HG03280 (cell line): ENCODE measurements around the gene GALNT8.

ENCODE experiments used
- ATAC-seq: cut with Tn5 transposase; IDR thresholded peaks from one replicate; pipeline ENCODE4 v1.9.1; 2021; ENCODE audit warnings: mild to moderate bottlenecking, moderate library complexity; ENCODE audit not compliant: unreplicated experiment

The GALNT8 gene

DNA sequence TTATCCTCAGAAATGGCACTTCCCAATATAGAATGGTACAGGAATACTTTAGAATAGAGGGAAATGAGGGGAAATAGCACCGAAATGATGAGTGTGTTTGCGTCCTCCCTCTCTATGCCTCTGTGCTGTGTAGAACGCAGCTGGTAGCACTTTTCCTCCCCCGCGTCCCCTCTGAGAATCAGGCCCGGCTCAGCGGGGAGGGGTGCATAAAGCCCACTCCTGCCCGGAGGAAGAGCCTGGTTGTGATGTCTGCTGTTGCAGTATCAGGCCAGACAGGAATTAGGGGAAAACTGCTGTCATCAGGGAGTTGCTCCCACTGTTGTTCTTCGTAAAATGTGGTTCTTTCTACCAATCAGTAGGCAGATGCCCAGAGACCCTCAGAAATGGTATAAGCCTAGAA, 76.0 kb downstream of the GALNT8 start:
- ATAC-seq: no peak

- no peak for ATAC-seq
These were observed 76.7 kb downstream of the GALNT8 start for GRCh38 chr12:4796694-4797482.

GRCh38 chr12:4800555-4800954, 80.4 kb downstream of the GALNT8 start:
- no peak for ATAC-seq

DNA sequence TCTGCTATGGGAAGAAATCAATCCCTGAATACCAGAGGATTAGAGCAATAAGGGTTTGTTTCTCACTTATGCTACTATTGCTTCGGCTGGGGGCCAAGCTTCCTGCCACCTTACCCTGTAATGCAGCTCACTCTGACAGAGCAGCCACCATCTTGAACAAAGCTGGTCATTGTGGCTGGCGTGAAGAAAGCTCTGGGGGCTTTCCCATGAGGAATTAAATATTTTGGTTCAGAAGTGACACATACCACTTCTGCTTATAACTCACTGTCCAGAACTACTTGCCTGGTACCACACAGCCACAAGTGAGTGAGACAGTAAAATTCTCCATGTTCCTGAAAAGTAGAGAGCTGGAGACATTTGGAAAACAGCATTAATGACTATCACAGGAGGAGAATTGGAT, 82.6 kb downstream of the GALNT8 start:
- no peak for ATAC-seq

DNA sequence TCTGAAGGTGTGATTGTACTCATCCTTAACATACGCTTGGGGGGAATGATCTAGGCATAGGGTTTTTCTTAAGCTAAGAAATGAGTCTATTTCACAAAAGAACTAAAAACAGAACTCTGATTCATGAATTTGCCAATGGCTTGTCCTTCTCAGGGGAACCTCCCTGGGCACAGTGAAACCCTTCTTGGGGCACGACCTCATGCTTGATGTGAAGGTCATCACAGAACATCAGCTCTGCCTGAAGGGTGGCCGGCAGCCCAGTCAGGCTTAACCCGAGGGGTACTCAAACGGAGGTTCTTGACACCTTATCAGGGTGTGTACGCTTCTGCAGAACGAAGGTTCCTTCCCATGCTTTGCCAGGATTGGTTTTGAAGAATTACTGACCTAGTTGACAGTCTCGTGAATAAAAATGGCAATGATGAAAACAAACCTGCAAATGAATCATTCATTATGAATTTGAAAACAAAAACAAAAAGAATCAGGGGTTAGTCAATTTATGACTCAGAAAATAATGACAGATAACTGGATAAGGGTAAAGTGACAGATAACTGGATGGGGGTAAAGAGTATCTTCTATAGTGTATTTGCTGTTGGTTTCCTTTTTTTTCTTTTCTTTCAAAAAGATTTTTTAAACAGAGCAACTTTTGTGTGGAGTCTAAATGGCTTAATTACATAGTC, 86.4 kb downstream of the GALNT8 start:
- no peak for ATAC-seq

DNA sequence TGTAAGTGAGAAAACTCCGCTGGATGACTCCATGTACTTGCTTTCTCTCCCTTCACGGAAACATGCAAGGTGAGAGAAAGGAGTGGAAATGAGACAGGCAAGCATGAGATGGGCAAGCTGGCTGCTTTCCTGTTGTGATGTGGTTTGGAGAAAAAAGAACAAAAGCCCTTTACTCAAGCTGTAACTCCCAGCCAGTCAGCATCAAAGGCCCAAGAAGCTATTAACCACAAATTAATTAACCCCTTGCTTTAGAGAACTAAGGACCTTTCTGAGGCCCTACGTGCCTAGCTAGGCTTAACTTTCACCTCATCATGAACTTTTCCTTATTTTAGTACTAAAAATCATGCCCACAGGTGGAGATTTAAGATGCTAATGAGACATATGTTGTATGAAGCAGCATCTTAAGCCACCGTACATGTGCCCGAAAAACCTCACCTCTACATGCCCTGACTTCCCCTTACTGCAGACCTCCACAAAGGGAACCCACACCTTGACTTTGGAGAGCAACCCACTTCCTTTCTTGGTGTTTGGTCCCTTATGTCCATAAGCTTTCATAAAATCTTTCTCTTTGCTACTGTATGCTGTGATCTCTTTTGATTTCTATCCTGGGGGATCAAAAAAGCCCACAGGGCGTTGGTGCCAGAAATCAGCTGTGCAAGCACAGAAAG, 87.0 kb downstream of the GALNT8 start:
- ATAC-seq: peak; percentile 24

DNA sequence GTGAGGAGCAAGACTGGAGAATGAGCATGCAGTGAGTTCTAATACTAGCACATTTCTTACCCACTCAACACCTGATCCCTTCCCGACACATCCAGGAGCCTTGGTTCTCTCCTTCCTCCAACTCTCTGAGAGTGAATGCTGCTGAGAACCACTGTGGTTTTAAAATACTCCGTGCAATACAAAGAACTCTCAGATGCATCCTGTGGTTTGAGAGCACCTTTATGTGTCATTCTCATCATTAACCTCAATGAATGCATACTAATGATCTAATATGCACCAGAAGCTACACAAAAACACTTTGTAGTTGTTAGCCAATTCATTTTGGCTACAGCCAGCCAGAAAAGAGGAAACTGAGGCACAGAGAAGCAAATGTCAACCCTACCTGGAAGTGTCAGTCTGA, 87.6 kb downstream of the GALNT8 start:
- peak; percentile 55 for ATAC-seq

GRCh38 chr12:4809013-4809448, 88.8 kb downstream of the GALNT8 start:
- ATAC-seq: no peak

- ATAC-seq: no peak
These were observed 89.4 kb downstream of the GALNT8 start for GRCh38 chr12:4809449-4810218.

DNA sequence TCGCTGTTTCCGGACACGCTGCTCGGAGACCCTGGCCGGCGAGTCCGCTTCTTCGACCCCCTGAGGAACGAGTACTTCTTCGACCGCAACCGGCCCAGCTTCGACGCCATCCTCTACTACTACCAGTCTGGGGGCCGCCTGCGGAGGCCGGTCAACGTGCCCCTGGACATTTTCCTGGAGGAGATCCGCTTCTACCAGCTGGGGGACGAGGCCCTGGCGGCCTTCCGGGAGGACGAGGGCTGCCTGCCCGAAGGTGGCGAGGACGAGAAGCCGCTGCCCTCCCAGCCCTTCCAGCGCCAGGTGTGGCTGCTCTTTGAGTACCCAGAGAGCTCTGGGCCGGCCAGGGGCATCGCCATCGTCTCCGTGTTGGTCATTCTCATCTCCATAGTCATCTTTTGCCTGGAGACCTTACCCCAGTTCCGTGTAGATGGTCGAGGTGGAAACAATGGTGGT, 90.0 kb downstream of the GALNT8 start:
- ATAC-seq: no peak

- ATAC-seq: no peak
These were observed 92.6 kb downstream of the GALNT8 start for GRCh38 chr12:4812624-4813327.

DNA sequence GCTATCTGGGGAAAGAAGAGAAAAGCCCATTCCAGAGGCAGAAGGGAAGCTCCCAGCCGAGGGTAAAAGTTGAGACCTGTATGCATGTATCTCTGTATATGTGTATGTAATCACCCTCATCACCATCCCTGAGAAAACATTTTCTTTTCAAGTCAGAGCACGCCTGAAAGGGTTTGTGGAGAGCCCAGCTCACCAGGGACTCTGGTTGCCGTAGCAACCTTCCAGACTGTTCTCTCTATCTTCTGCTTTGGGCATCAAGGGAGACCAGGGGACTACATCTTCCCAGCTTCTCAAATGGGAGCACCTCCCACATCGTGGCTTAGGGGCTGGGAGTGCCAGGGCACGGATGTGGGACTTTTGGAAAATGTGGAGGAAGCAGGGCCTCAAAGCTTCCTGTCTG, 93.5 kb downstream of the GALNT8 start:
- ATAC-seq: no peak

DNA sequence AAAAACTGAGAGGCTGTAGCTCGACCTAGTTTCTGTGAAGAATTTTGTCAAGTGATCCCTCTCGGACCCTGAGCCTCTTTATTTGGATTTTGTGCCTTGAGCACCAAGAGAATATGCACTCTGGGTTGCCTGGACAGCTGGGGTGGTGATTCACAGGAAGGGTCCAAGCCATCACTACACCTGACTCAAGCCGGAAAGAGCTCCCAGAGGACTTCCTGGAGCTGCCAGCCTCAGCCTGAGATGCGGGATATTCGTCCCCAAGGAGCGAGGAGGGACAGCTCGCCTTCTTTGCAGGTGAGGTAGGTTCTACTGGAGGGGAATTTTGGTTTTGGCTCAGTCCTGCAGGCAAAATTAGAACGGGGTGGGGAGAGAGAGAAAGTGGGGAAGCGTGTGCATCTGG, 94.3 kb downstream of the GALNT8 start:
- no peak for ATAC-seq

- ATAC-seq: no peak
These were observed 96.7 kb downstream of the GALNT8 start for GRCh38 chr12:4816744-4817525.

GRCh38 chr12:4817880-4818279, 97.7 kb downstream of the GALNT8 start:
- no peak for ATAC-seq

DNA sequence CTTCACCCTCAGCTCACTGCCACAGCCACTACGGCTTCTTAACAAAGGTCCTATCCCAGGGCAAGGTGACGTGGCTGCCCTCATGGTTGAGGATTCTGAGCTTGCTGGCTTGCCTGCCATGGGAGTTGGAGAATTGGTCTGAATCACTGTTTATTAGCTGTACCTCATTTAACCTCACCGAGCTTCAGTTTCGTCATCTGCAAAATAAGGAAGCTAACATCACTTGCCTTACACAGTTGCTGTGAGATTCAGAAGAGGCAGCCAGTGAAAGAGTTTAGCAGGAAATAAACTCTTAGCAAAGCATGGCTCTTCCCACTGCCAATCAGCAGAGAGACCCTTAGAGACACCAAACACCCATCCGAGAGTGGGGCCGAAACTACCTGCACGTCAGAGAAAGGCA, 99.5 kb downstream of the GALNT8 start:
- no peak for ATAC-seq

DNA sequence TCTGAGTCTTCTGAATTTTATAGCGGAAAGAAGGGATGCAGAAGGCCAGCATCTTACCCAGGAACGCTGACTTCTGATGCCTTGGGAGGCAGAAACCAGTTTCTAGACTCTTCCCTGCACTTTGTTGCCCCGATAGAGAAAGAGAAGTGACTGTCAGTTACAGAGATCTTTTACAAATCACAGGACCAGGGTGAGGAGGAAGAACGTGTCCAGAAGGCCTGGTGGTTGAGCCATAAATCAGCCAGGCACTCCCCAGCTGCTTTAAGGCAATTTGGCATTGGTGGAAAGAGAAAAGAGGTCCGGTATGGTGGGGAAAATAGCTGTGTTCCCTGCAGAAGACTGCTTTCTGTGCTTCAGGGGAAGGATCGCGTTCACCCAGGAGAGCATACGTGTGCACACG, 100.8 kb downstream of the GALNT8 start:
- no peak for ATAC-seq
